Adrenal gland (tissue), 5 donors: ENCODE data around the gene KIF22.

Source experiments
- CTCF ChIP-seq, 6 experiments: fragments of 450-650 bp in 4 of 6; fragments of 200-600 bp in 2 of 6; sonication (generic) in 1 of 6; IDR thresholded peaks; 1 replicate in 5 of 6; 2 replicates in 1 of 6; pipeline versions ENCODE4 v1.5.1 to v1.8.0; 2016 to 2021; ENCODE audit warnings: antibody characterized with exemption in 6 of 6, mild to moderate bottlenecking in 2 of 6, moderate library complexity in 1 of 6
- POLR2A ChIP-seq, 2 donors: fragments of 450-650 bp; IDR thresholded peaks; one replicate each; pipeline ENCODE4 v1.6.1; 2017; ENCODE audit warnings: antibody characterized with exemption in 2 of 2, mild to moderate bottlenecking in 2 of 2, moderate library complexity in 1 of 2
- donor health status: DM: no; HTN: no; CAD: no.

GRCh38 chr16:29789775-29790182, 772 bp upstream of the KIF22 start:
- TF ChIP-seq CTCF (IDR thresholded peaks at IDR 0.05) (no peak), POLR2A (IDR thresholded peaks at IDR 0.05) (no peak)
